ENCODE measurements around the gene TLN1. TPM values are rescaled to one million over a fixed set of nuclear protein-coding genes. Genes with fewer than 3 reads are reported as not detected.

TLN1 gene
- total and polyA plus RNA-seq, 8 donors = 64.5 to 141 (median 81.0) TPM

DNA sequence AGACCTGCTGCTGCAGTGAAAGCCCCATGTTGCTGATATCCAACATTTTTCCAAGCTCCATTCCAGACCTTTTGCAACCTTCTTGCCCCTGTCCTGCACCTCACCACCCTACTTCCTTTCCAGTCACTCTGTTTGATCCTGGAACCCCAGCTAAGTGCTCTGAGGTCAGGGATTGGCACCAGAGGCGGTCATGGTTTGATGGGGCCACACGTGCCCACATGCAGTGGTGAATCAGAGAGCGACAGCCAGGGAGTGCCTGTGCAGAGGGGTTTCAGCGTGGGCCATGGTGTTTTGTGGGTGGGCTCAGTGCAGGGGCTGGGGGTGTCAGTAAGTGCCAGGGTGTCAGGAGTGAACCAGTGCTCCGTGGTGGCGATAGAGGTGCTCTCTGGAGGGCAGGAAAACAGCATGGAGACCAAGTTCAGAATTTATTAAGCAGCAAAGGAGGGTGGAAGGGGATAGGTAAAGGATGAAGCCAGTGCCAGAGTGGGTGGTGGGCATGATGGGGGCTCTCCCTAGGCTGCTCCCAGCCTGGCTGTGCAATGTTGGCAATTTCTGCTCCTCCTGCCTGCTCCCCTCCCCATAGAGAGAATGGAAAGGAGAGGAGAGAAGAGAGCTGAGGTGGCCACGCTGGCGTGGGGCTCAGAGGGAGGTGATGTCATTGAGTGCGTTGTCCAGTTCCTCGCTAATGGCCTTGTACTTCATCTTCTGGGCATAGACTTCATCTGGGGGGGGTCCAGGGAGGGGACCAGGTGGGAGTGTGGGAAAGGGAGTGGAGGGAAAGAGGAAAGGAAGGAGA lies 49.3 kb downstream of the TLN1 start:
- FAIRE-seq = no peak
- ATAC-seq = no peak
- Histone ChIP-seq H3K4me1 (no peaks in the 10 kb centered on the region), H3K36me3 (no peaks in the 10 kb centered on the region), H3K4me3 (no peak overlapping the region), H3K27me3 (no peaks in the 10 kb centered on the region), H3K9me3 (no peaks in the 10 kb centered on the region), H3K27ac (no peak overlapping the region)
- WGBS, 2 donors = 86 to 92% methylated on average over 10 of the region's 10 CpGs
- intact Hi-C loops (cut with DNase I) = no loop called here
- TF ChIP-seq, protein P1, sequence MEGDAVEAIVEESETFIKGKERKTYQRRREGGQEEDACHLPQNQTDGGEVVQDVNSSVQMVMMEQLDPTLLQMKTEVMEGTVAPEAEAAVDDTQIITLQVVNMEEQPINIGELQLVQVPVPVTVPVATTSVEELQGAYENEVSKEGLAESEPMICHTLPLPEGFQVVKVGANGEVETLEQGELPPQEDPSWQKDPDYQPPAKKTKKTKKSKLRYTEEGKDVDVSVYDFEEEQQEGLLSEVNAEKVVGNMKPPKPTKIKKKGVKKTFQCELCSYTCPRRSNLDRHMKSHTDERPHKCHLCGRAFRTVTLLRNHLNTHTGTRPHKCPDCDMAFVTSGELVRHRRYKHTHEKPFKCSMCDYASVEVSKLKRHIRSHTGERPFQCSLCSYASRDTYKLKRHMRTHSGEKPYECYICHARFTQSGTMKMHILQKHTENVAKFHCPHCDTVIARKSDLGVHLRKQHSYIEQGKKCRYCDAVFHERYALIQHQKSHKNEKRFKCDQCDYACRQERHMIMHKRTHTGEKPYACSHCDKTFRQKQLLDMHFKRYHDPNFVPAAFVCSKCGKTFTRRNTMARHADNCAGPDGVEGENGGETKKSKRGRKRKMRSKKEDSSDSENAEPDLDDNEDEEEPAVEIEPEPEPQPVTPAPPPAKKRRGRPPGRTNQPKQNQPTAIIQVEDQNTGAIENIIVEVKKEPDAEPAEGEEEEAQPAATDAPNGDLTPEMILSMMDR (IDR thresholded peaks at IDR 0.05) = no peak
- DNase-seq = no peak

DNA sequence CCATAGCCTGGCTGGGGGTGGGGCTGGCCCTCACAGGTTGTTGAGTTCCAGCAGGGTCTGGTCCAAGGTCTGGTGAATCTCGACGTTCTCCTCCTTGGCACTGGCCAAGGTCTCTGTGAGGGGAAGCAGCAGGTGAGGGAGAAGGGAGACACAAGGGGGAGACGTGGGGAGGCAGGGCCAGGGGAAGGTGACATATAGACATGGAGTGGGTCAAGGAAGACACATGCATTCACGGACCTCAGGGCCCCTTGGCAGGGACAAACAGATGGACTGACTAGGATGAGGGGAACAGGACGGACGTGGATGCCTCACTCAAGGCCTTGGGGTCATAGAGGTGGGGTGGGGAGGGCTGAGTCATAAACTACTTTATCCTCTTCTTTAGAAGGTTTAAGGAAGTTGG lies 49.9 kb downstream of the TLN1 start:
- WGBS, 2 donors = 74 to 80% methylated on average over 6 of the region's 6 CpGs
- Histone ChIP-seq H3K4me3 (no peak overlapping the region), H3K27ac (no peak overlapping the region), H3K36me3 (no peaks in the 10 kb centered on the region), H3K4me1 (no peaks in the 10 kb centered on the region), H3K9me3 (no peaks in the 10 kb centered on the region), H3K27me3 (no peaks in the 10 kb centered on the region)
- ATAC-seq (no peak), DNase-seq (no peak), FAIRE-seq (no peak)
- TF ChIP-seq, protein P1 (IDR thresholded peaks at IDR 0.05) = no peak
- intact Hi-C loops (cut with DNase I) = no loop called here

DNA sequence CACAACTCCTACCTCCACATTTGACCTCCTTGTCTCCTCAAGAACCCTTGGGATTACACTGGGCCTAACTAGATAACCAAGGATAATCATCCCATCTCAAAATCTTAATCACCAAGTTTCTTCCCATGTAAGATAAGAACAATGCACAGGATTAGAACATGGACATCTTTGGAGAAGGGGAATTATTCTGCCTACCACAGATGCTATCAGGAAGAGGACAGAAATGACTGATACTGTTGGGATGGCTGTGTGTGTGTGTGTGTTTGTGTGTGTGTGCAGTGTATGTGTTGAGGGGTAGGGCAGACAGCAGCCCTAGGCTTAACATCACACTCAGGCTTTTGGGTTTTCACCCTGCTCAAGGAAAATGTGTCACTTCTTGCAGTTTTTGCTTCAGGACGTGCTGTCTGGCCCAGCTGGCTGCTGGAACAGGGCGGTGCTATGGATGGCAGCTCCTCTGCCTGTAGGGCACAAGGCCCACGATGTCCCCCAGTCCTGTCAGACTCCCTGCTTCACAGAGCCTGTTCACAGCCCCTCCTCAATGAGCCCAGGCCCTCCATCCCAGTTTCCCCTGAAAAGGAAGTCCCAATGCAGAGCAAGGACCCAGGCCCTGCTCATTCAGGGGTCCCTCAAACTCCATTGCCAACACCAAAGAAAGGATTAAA lies 50.5 kb downstream of the TLN1 start:
- no peaks in the 10 kb centered on the region for H3K9me3 ChIP-seq
- H3K27ac ChIP-seq = no peak overlapping the region
- intact Hi-C loops (cut with DNase I) = no loop called here
- no peaks in the 10 kb centered on the region for H3K27me3 ChIP-seq
- DNase-seq = no peak
- no peak for ATAC-seq
- no peaks in the 10 kb centered on the region for H3K4me1 ChIP-seq
- 79 to 80% methylated on average over 3 of the region's 3 CpGs for WGBS, 2 donors
- no peak for FAIRE-seq
- H3K36me3 ChIP-seq = no peaks in the 10 kb centered on the region
- H3K4me3 ChIP-seq = no peak overlapping the region
- TF ChIP-seq, protein P1 (IDR thresholded peaks at IDR 0.05) = no peak

DNA sequence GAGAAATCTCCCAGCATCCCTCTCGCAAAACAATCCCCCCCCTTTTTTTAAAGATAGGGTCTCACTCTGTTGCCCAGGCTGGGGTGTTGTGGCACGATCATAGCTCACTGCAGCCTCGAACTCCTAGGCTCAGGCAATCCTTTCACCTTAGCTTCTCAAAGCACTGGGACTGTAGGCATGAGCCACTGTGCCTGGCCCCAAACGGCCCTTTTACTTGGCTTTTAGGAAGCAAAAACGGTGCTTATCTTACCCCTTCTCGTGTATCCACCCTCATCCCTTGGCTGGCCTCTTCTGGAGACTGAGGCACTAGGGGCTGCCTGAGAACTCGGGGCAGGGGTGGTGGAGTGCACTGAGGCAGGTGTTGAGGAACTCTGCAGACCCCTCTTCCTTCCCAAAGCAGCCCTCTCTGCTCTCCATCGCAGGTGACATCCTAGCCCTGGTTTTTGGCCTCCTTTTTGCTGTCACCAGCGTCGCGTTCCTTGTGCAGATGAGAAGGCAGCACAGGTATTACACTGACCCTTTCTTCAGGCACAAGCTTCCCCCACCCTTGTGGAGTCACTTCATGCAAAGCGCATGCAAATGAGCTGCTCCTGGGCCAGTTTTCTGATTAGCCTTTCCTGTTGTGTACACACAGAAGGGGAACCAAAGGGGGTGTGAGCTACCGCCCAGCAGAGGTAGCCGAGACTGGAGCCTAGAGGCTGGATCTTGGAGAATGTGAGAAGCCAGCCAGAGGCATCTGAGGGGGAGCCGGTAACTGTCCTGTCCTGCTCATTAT lies 51.5 kb downstream of the TLN1 start:
- H3K27me3 ChIP-seq = no peaks in the 10 kb centered on the region
- FAIRE-seq (no peak), DNase-seq (no peak), ATAC-seq (no peak)
- no peak overlapping the region for H3K27ac ChIP-seq
- 67 to 68% methylated on average over 15 of the region's 15 CpGs for WGBS, 2 donors
- H3K4me3 ChIP-seq = no peak overlapping the region
- no peaks in the 10 kb centered on the region for H3K9me3 ChIP-seq
- no peaks in the 10 kb centered on the region for H3K36me3 ChIP-seq
- TF ChIP-seq, protein P1 (IDR thresholded peaks at IDR 0.05) = no peak
- peaks cover 0 to 3% (median 0%) of the 10 kb centered on the region in 3 donors for H3K4me1 ChIP-seq
- intact Hi-C loops (cut with DNase I) = no loop called here
